ENCODE results near the gene RBM38.

GRCh38 chr20:57435105-57435497 lies 43.9 kb downstream of the RBM38 start:
- TF ChIP-seq CTCF (IDR thresholded peaks at IDR 0.05; ENCODE audit: low read depth, low read length) (no peak), EZH2phosphoT487 (IDR thresholded peaks at IDR 0.05; ENCODE audit: low read depth) (no peak)
